HepG2 (cell line): ENCODE measurements around the gene THBS4. TPM values are rescaled to one million over a fixed set of nuclear protein-coding genes. Genes with fewer than 3 reads are reported as not detected.

Experiments used
- DMAP1 ChIP-seq: IDR thresholded peaks from 2 replicates; pipeline ENCODE4 v1.6.1; 2016
- ETV6 ChIP-seq: sonication (generic); formaldehyde crosslinking; conservative IDR thresholded peaks from 2 replicates; pipeline ENCODE4 v1.4.0; 2020; ENCODE audit warnings: missing genetic modification reagents
- MTA3 ChIP-seq: sonication (generic); formaldehyde crosslinking; IDR thresholded peaks from 2 replicates; pipeline ENCODE4 v1.4.0; 2020; ENCODE audit warnings: missing genetic modification reagents
- NCOR1 ChIP-seq: fragments of 200-600 bp; sonication (generic); IDR thresholded peaks from 2 replicates; pipeline ENCODE4 v1.7.0; 2017; ENCODE audit warnings: antibody characterized with exemption, low read length, borderline replicate concordance
- RFXANK ChIP-seq: IDR thresholded peaks from 2 replicates; pipeline ENCODE4 v1.6.1; 2016
- TAF1 ChIP-seq: sonication (generic); formaldehyde crosslinking; IDR thresholded peaks from 2 replicates; pipeline ENCODE4 v1.4.0; 2020; ENCODE audit warnings: missing genetic modification reagents
- YEATS2 ChIP-seq: sonication (generic); formaldehyde crosslinking; IDR thresholded peaks from 2 replicates; pipeline ENCODE4 v1.4.0; 2020; ENCODE audit warnings: missing genetic modification reagents, borderline replicate concordance
- YEATS4 ChIP-seq: sonication (generic); formaldehyde crosslinking; IDR thresholded peaks from 2 replicates; pipeline ENCODE4 v1.4.0; 2020; ENCODE audit warnings: missing genetic modification reagents, borderline replicate concordance
- ZBTB7A ChIP-seq: sonication (generic); formaldehyde crosslinking; IDR thresholded peaks from 2 replicates; pipeline ENCODE4 v1.8.0; 2022; ENCODE audit warnings: mild to moderate bottlenecking, missing genetic modification reagents
- ZFP1 ChIP-seq: IDR thresholded peaks from 2 replicates; pipeline ENCODE4 v1.6.1; 2016
- ZFP36 ChIP-seq: fragments of 150-350 bp; IDR thresholded peaks from 2 replicates; pipeline ENCODE4 v1.6.1; 2018; ENCODE audit warnings: borderline replicate concordance, low read length, low read depth; ENCODE audit not compliant: partially characterized antibody
- ZNF33A ChIP-seq: sonication (generic); formaldehyde crosslinking; IDR thresholded peaks from 2 replicates; pipeline ENCODE4 v1.5.1; 2020; ENCODE audit warnings: missing genetic modification reagents, mild to moderate bottlenecking, moderate library complexity, borderline replicate concordance
- ZNF839 ChIP-seq: sonication (generic); formaldehyde crosslinking; IDR thresholded peaks from 2 replicates; pipeline ENCODE4 v1.4.0; 2020; ENCODE audit warnings: missing genetic modification reagents, mild to moderate bottlenecking, borderline replicate concordance
- ZSCAN21 ChIP-seq: sonication (generic); formaldehyde crosslinking; IDR thresholded peaks from 2 replicates; pipeline ENCODE4 v1.8.0; 2022; ENCODE audit warnings: mild to moderate bottlenecking, missing genetic modification reagents, moderate library complexity, borderline replicate concordance
- polyA plus RNA-seq, 8 experiments: library from polyadenylated mRNA; depleted of rRNA in 3 of 8; stranded (reverse) in 7 of 8; unstranded in 1 of 8; fragments of >200 nt; fragmentation: Illumina TruSeq in 4 of 8; extraction: Trizol in 4 of 8; gene quantifications; 2 replicates each; pipeline versions ENCODE4 v1.2.1 to v1.2.3, GENCODE V29; 2011 to 2016; ENCODE audit warnings: low read depth in 4 of 8, missing spikeins in 1 of 8, mixed read lengths in 1 of 8; ENCODE audit not compliant: insufficient read depth in 1 of 8
- total RNA-seq, 5 experiments: library from RNA; depleted of rRNA; stranded (reverse); fragments of >200 nt; fragmentation: Illumina TruSeq; extraction: Trizol; gene quantifications; 2 replicates each; pipeline ENCODE4 v1.2.3, GENCODE V29; 2016; ENCODE audit warnings: low read depth in 1 of 5
- TF ChIP-seq, protein P1 (sequence below): sonication (generic); formaldehyde crosslinking; IDR thresholded peaks from 2 replicates; pipeline ENCODE4 v1.5.1; 2020; ENCODE audit warnings: mild to moderate bottlenecking, missing genetic modification reagents, borderline replicate concordance
- TF ChIP-seq, protein P2 (sequence below): IDR thresholded peaks from 2 replicates; pipeline ENCODE4 v1.6.1; 2016; ENCODE audit warnings: control low read depth

THBS4 gene
- total and polyA plus RNA-seq, 2 of the 13 experiments (the other 11 are each of a cell fraction or from before 2014, with no cell fraction given): 0.60 to 1.2 TPM

DNA sequence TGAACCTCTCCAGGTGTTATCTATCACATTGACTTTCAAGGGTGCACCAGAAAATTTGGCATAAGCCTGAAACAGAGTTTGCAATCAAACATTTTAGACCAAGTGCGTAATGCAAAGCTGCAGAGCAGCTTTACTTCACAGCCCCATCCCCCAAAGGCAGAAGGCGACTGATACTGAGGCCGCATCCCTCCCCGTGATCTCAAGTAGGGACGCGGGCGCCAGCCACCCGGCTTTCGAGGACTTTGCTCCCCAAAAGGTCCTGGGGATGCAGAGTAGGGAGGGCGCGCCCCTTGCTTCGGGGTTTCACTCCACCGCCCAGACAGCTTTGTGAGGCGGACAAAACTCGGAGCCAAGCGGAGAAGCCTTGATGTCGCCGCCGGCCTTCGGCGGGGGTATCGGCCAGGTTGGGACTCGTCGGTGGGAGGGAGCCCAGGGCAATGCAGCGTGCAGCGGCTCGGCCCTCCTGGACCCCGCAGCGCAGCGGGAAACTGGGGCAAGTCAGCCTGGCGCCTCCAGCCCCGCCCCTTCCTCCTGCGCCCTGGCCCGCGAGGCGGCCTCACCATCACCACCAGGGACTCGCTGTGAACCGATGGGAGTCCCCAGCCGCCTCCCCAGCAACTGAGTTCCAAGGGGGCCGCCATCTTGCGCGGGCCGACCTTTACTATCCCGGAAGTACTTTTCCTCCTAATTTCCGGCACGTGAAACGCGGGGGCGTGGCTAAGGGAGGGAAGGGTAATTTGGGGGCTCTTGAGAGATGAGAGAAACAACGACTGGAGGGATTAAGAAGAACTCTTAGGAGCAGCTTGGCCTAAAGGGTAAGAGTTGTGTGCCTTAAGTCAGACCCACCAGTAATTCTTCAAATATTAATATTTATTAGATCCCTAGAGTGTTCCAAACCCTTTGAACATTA, 44.3 kb upstream of the THBS4 start, which contains the start of gene MTX3 (continued):
- TF ChIP-seq, protein P1, sequence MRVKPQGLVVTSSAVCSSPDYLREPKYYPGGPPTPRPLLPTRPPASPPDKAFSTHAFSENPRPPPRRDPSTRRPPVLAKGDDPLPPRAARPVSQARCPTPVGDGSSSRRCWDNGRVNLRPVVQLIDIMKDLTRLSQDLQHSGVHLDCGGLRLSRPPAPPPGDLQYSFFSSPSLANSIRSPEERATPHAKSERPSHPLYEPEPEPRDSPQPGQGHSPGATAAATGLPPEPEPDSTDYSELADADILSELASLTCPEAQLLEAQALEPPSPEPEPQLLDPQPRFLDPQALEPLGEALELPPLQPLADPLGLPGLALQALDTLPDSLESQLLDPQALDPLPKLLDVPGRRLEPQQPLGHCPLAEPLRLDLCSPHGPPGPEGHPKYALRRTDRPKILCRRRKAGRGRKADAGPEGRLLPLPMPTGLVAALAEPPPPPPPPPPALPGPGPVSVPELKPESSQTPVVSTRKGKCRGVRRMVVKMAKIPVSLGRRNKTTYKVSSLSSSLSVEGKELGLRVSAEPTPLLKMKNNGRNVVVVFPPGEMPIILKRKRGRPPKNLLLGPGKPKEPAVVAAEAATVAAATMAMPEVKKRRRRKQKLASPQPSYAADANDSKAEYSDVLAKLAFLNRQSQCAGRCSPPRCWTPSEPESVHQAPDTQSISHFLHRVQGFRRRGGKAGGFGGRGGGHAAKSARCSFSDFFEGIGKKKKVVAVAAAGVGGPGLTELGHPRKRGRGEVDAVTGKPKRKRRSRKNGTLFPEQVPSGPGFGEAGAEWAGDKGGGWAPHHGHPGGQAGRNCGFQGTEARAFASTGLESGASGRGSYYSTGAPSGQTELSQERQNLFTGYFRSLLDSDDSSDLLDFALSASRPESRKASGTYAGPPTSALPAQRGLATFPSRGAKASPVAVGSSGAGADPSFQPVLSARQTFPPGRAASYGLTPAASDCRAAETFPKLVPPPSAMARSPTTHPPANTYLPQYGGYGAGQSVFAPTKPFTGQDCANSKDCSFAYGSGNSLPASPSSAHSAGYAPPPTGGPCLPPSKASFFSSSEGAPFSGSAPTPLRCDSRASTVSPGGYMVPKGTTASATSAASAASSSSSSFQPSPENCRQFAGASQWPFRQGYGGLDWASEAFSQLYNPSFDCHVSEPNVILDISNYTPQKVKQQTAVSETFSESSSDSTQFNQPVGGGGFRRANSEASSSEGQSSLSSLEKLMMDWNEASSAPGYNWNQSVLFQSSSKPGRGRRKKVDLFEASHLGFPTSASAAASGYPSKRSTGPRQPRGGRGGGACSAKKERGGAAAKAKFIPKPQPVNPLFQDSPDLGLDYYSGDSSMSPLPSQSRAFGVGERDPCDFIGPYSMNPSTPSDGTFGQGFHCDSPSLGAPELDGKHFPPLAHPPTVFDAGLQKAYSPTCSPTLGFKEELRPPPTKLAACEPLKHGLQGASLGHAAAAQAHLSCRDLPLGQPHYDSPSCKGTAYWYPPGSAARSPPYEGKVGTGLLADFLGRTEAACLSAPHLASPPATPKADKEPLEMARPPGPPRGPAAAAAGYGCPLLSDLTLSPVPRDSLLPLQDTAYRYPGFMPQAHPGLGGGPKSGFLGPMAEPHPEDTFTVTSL: no peak; the same call in none of the 2 replicates
- TF ChIP-seq YEATS4 (peak; percentile 85), ETV6 (CRISPR knock-in tag) (peak; percentile 91), ZNF33A (CRISPR knock-in tag) (no peak), ZNF839 (CRISPR knock-in tag) (peak; percentile 80; the same call in 1 of the 2 replicates), YEATS2 (peak; percentile 67; the same call in 1 of the 2 replicates), RFXANK (CRISPR knock-in tag) (no peak), ZSCAN21 (CRISPR knock-in tag) (peak; percentile 65; the same call in 1 of the 2 replicates), TAF1 (CRISPR knock-in tag) (peak; percentile 92), NCOR1 (peak; percentile 34; the same call in 1 of the 2 replicates), ZBTB7A (CRISPR knock-in tag) (peak; percentile 42; the same call in 1 of the 2 replicates), MTA3 (no peak), DMAP1 (CRISPR knock-in tag) (peak; percentile 85), ZFP36 (no peak), ZFP1 (CRISPR knock-in tag) (no peak)
- TF ChIP-seq, protein P2, sequence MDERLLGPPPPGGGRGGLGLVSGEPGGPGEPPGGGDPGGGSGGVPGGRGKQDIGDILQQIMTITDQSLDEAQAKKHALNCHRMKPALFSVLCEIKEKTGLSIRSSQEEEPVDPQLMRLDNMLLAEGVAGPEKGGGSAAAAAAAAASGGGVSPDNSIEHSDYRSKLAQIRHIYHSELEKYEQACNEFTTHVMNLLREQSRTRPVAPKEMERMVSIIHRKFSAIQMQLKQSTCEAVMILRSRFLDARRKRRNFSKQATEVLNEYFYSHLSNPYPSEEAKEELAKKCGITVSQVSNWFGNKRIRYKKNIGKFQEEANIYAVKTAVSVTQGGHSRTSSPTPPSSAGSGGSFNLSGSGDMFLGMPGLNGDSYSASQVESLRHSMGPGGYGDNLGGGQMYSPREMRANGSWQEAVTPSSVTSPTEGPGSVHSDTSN (CRISPR knock-in tag): no peak
